Nucleus accumbens (tissue), 56 donors: Measurements from ENCODE around the gene DRD3.
A peak's percentile ranks its signal among the peaks of the same experiment; 100 is the strongest.

Source experiments
- DNase-seq, 56 donors: peaks; one replicate each; lab custom pipeline; 2025; lab: John Stamatoyannopoulos, UW

DRD3 gene

GRCh38 chr3:114178770-114179368 is at the start of gene DRD3:
Gene DRD3 (minus strand): TSS chr3:114179052. CDS start chr3:114171992, 7,060 bp downstream.
- peak in 3 of 56 donors; percentile 0 to 6 (median 4) for DNase-seq

DNA sequence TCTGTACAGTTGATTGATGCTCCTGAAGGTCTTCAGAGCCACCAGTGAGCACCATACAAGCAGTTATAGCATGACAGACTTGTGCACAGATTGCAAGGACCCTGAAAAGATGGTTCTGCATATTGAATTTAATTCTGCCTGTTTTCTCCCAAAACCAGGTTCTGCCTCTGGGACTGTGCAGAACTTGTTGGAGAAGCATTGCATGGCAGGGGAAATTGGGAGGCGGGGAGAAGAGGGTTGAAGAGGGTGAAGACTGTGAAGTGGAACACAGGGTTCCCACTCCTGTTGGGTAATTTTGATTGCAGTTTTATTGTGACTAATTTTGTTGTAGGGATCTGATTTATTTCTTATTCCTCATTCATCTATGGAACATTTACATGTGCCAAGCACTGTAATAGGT is 48.2 kb upstream of the DRD3 start:
- no peak for DNase-seq

GRCh38 chr3:114226313-114226712 is 47.5 kb upstream of the DRD3 start:
- no peak for DNase-seq

- no peak for DNase-seq
Observed at GRCh38 chr3:114223143-114223542, 44.3 kb upstream of the DRD3 start.

DNA sequence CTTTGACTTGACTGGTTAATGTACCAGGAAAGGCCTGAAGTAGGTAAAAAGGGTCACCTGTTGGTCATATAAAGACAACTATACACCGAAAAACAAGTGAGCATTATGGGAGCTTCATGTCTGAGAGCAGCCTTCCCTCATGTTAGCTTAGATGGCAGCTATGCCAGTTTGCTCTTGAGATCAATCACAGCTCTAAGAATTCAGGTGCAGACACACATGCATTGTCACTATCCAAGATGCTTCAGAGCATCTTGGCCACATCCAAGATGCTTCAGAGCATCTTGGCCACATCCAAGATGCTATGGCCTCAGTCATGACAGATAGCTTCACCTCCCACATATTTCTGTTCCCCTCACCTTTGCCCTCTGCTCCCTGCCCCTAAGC is 43.0 kb upstream of the DRD3 start:
- no peak for DNase-seq

DNA sequence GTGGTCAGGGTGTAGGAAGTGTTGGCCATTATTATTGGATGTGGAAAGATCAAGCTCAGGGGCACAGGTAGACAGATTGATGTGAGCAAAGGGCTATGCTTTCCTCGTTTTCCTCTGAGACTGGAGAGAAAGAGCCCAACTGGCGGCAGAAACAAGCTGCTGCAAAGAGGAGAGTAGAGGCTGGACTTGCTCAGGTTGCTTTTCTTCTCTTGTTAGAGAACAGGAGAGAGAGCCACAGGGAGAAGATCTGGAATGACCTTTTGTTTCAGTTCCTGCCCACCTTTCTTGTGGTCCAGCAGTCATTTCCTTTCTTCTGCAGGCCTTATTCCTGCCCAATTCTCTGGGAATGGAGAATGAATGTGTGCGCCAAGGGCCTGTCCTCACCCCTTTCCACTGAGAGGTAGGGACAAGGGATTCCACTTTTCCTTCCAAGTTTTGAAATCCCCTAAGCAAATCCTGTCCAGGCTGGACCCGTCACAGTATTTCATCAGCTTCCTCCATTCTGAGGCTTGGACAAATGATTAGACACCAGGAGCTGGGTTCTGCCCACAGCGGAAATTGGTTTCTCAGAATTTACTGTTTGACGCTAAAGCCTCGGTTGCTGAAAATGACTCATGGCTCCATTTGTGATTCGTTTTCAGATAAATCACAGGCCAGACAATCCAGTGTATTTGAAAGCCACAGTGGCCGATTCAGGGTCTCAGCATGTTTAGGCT is 42.5 kb upstream of the DRD3 start:
- no peak for DNase-seq

- no peak for DNase-seq
Observed at GRCh38 chr3:114219741-114220140, 40.9 kb upstream of the DRD3 start.

GRCh38 chr3:114218578-114219185 is 39.8 kb upstream of the DRD3 start:
- no peak for DNase-seq

- DNase-seq = no peak
Observed at GRCh38 chr3:114218006-114218405, 39.2 kb upstream of the DRD3 start.

GRCh38 chr3:114217266-114217665 is 38.4 kb upstream of the DRD3 start:
- DNase-seq = no peak

- no peak for DNase-seq
Observed at GRCh38 chr3:114216186-114216970, 37.5 kb upstream of the DRD3 start.

GRCh38 chr3:114214542-114215341 is 35.9 kb upstream of the DRD3 start:
- DNase-seq = no peak

DNA sequence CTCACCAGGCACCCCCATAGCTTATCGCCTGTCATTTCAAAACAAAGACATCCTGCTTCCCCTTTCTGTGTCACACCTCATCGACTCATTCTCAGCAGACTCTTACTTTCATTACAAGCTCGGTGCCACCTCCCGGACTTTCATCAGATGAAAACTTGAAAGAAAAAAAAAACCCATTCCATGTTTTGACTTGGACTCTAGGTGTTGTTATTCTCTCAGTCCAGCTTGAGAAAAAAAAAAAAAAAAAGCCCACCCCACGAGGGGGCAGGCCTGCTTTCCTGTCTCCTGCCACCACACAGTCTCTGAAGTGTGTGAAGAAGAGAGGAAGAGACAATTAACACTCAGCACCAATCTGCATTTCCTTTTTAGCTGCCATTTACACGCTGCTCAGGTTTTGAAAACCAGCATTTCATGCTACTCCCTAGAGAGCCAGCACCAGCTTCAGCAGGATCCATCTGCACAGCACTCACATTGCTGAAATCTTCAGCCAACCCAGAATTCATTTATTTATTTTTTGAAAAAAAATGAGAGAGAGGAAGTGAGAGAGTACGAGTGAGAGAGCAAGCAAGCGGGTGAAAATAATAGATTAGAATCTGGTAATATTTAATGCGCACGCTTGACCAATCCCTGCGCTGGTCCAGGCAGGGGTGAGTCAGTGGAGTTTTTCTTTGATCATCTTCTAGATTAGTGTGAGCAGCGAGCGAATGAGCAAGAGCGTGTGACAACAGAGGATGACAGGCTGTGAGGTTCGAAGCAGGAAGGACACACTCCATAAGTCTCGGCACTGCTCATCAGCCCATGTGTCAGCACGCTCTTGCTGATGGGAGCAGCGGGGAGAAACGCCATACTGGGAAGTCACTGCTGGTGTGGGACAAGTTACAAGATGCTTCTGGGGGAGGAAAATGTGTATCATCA is 35.0 kb upstream of the DRD3 start:
- peak in 2 of 56 donors; percentile 3 to 13 for DNase-seq

- no peak for DNase-seq
Observed at GRCh38 chr3:114213292-114213626, 34.4 kb upstream of the DRD3 start.

DNA sequence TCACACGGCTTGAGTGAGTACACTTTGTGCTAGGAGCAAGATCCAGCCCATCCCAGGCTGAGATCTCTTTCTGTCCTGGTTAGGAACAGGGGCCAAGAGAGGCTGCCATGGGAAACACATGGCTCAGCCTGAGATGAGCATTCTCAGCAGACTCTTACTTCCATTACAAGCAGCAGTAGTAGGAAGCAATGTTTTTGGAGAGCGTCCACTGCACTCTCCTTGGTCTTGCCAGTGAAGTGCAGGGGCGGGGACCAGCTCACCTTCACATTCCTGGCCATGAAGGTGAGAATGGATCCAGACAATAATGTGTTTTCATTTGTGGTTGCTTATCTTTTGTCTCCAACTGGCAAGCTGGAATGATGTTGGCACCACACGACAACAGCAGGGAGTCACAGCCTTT is 33.8 kb upstream of the DRD3 start:
- DNase-seq = no peak

- no peak for DNase-seq
Observed at GRCh38 chr3:114207768-114208167, 28.9 kb upstream of the DRD3 start.

GRCh38 chr3:114206342-114206741 is 27.5 kb upstream of the DRD3 start:
- no peak for DNase-seq

DNA sequence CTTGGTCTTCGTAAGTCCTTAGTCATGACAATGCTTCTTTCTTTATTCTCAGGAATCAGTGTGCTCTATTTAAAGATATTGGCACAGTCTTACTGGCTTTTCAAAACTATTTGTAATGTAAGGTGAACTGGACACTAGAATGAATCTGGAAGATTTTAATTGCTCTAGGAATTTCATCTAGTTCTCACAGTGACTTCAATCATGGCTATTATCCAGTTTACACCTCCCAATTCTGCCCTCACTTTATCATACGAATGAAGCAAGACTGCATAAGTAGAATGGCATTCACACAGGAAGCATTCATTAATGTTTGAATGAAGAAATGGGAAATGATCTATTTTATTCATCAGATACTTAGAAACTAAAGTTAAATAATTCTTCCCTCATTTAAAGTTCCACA is 26.7 kb upstream of the DRD3 start:
- DNase-seq = no peak

DNA sequence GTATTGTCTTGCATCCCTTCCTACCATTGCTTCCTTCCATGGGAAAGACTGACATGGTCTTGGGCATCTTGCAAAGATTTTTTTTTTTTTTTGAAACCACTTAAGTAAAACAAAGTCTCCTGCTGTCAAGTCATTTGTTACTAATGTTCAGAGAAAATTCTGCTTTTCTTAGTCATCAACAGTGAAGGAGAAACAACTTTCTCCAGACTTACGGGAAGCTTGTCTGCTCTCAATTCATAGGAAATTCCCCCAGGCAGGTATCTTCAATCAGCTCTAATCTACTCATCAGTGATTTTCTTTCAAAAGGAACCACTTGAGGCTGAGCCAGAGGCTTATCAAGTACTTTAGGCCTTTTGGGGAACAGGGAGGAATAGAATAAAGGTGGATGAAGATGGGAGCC is 15.9 kb upstream of the DRD3 start:
- no peak for DNase-seq
